ENCODE measurements around the gene SLAIN1.
A peak's percentile ranks its signal among the peaks of the same experiment; 100 is the strongest.
"Not testable (repeated sequence)": the region's sequence is repeated elsewhere in the genome, so short reads cannot be mapped to it uniquely, and the experiment has no call there.

SLAIN1 gene

GRCh38 chr13:77697217-77698103 lies at the start of gene SLAIN1:
TSS of gene SLAIN1 (plus strand) at chr13:77697687. CDS start at chr13:77697914, 227 bp downstream.
- DNase-seq: peak; percentile 91

GRCh38 chr13:77650409-77650808 lies 47.1 kb upstream of the SLAIN1 start:
- DNase-seq: no peak

GRCh38 chr13:77653301-77653700 lies 44.2 kb upstream of the SLAIN1 start:
- DNase-seq: no peak

GRCh38 chr13:77660016-77660415 lies 37.5 kb upstream of the SLAIN1 start:
- not testable (repeated sequence) for DNase-seq

- no peak for DNase-seq
Measured at GRCh38 chr13:77660841-77661250, 36.6 kb upstream of the SLAIN1 start.

GRCh38 chr13:77662301-77662700 lies 35.2 kb upstream of the SLAIN1 start:
- not testable (repeated sequence) for DNase-seq

GRCh38 chr13:77662831-77663230 lies 34.7 kb upstream of the SLAIN1 start:
- DNase-seq: not testable (repeated sequence)

- peak; percentile 67 for DNase-seq
Measured at GRCh38 chr13:77674852-77675251, 22.6 kb upstream of the SLAIN1 start.

- DNase-seq: no peak
Measured at GRCh38 chr13:77678691-77679235, 18.7 kb upstream of the SLAIN1 start.

- DNase-seq: no peak
Measured at GRCh38 chr13:77687799-77688198, 9.7 kb upstream of the SLAIN1 start.

GRCh38 chr13:77691871-77692270 lies 5.6 kb upstream of the SLAIN1 start:
- DNase-seq: no peak

GRCh38 chr13:77692746-77693448 lies 4.6 kb upstream of the SLAIN1 start:
- no peak for DNase-seq

GRCh38 chr13:77693449-77693940 lies 4.0 kb upstream of the SLAIN1 start:
- no peak for DNase-seq

- DNase-seq: peak; percentile 74
Measured at GRCh38 chr13:77696006-77696878, 1.2 kb upstream of the SLAIN1 start.

GRCh38 chr13:77696879-77697216 lies 639 bp upstream of the SLAIN1 start:
- DNase-seq: no peak

GRCh38 chr13:77698201-77699058 lies 943 bp downstream of the SLAIN1 start:
- peak; percentile 83 for DNase-seq

- DNase-seq: no peak
Measured at GRCh38 chr13:77699059-77699680, 1.7 kb downstream of the SLAIN1 start.

- DNase-seq: no peak
Measured at GRCh38 chr13:77701305-77701704, 3.8 kb downstream of the SLAIN1 start.

- no peak for DNase-seq
Measured at GRCh38 chr13:77702366-77702765, 4.9 kb downstream of the SLAIN1 start.

- no peak for DNase-seq
Measured at GRCh38 chr13:77703408-77703807, 5.9 kb downstream of the SLAIN1 start.

- no peak for DNase-seq
Measured at GRCh38 chr13:77714119-77714755, 16.8 kb downstream of the SLAIN1 start.

All from eye (tissue), 1 donor.